ENCODE data around the gene CBFA2T3.

DNA sequence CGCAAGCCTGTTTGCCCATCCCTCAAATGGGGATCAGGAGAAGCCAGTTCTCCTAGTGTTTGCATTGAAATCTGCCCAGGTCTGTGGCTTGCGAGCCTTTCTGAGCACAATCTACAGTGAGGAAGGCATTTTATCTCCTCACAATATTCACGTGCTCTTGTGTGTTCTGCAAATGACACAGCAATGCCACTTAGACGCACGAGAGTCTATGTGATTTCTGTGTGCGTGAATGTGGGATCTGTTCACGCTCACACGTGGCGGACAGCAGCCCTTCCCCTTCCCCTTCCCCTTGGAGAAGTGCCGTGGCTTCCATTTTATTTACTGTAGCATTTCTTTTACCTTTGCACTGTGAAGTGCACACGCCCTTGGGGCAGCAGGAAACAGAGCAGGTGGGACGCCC, 17.7 kb upstream of the CBFA2T3 start:
- no peak for TF ChIP-seq POLR2A (IDR thresholded peaks at IDR 0.05)
- TF ChIP-seq, protein P1, sequence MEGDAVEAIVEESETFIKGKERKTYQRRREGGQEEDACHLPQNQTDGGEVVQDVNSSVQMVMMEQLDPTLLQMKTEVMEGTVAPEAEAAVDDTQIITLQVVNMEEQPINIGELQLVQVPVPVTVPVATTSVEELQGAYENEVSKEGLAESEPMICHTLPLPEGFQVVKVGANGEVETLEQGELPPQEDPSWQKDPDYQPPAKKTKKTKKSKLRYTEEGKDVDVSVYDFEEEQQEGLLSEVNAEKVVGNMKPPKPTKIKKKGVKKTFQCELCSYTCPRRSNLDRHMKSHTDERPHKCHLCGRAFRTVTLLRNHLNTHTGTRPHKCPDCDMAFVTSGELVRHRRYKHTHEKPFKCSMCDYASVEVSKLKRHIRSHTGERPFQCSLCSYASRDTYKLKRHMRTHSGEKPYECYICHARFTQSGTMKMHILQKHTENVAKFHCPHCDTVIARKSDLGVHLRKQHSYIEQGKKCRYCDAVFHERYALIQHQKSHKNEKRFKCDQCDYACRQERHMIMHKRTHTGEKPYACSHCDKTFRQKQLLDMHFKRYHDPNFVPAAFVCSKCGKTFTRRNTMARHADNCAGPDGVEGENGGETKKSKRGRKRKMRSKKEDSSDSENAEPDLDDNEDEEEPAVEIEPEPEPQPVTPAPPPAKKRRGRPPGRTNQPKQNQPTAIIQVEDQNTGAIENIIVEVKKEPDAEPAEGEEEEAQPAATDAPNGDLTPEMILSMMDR (IDR thresholded peaks at IDR 0.05 in 8 of 11, conservative IDR thresholded peaks at IDR 0.05 in 3 of 11) = no peak

Data from spleen (tissue), 7 donors.